Parathyroid adenoma (tissue), 2 donors: ENCODE data around the gene SORCS2.

Experiments
- H2AFZ ChIP-seq: fragments of 300-600 bp; sonication (generic); one replicate; pipeline ENCODE4 v1.7.0; 2017; ENCODE audit warnings: antibody characterized with exemption, mild to moderate bottlenecking
- H3K27ac ChIP-seq: fragments of 300-600 bp; sonication (generic); one replicate; pipeline ENCODE4 v1.7.0; 2017
- H3K27me3 ChIP-seq: fragments of 300-600 bp; sonication (generic); one replicate; pipeline ENCODE4 v1.7.0; 2017; ENCODE audit warnings: low read length; ENCODE audit not compliant: control insufficient read depth, insufficient read depth
- H3K36me3 ChIP-seq: fragments of 300-600 bp; sonication (generic); one replicate; pipeline ENCODE4 v1.7.0; 2017; ENCODE audit warnings: low read length; ENCODE audit not compliant: control insufficient read depth, insufficient read depth
- H3K4me1 ChIP-seq: fragments of 300-600 bp; sonication (generic); one replicate; pipeline ENCODE4 v1.7.0; 2017; ENCODE audit warnings: control low read depth
- H3K4me2 ChIP-seq: fragments of 300-600 bp; sonication (generic); one replicate; pipeline ENCODE4 v1.7.0; 2017; ENCODE audit warnings: low read length
- H3K4me3 ChIP-seq: fragments of 300-600 bp; sonication (generic); one replicate; pipeline ENCODE4 v1.7.0; 2017; ENCODE audit warnings: low read depth, low read length
- H3K79me2 ChIP-seq: fragments of 300-600 bp; sonication (generic); one replicate; pipeline ENCODE4 v1.7.0; 2017; ENCODE audit warnings: control low read depth
- H3K9ac ChIP-seq: fragments of 300-600 bp; sonication (generic); one replicate; pipeline ENCODE4 v1.7.0; 2017; ENCODE audit warnings: mild to moderate bottlenecking
- H3K9me3 ChIP-seq: fragments of 300-600 bp; sonication (generic); one replicate; pipeline ENCODE4 v1.7.0; 2017; ENCODE audit warnings: low read length; ENCODE audit not compliant: control insufficient read depth
- TF ChIP-seq, protein P1 (sequence below): fragments of 300-600 bp; sonication (generic); IDR thresholded peaks from one replicate; pipeline ENCODE4 v1.7.0; 2017; ENCODE audit warnings: antibody characterized with exemption, mild to moderate bottlenecking
- donor health status: primary hyperparathyroidism.

Gene SORCS2

DNA sequence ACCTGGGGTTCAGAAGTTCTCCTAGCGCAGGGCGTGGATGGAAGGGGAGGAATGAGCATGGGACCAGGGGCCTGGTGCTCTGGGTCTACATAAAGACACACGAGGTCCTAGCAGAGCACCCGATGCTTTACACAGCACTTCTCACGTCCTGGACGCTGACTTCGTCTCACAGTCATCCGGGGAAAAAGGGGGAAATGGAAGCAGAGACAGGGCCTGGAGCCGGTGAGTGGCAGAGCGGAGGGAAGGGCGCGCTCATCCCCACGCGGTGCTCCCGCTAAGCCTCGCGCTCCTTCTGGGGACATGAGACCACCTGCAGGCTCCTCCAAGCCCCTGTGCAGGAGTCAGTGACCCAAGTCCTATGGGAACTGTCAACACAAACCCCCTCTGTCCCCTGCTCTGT, 589.7 kb downstream of the SORCS2 start:
- no peaks in the 10 kb centered on the region for H3K36me3 ChIP-seq
- no peak overlapping the region for H3K9ac ChIP-seq
- no peak overlapping the region for H3K4me3 ChIP-seq
- no peak overlapping the region for H3K4me2 ChIP-seq
- no peaks in the 10 kb centered on the region for H3K27me3 ChIP-seq
- H3K79me2 ChIP-seq = no peaks in the 10 kb centered on the region
- H2AFZ ChIP-seq = no peak overlapping the region
- no peaks in the 10 kb centered on the region for H3K9me3 ChIP-seq
- TF ChIP-seq, protein P1, sequence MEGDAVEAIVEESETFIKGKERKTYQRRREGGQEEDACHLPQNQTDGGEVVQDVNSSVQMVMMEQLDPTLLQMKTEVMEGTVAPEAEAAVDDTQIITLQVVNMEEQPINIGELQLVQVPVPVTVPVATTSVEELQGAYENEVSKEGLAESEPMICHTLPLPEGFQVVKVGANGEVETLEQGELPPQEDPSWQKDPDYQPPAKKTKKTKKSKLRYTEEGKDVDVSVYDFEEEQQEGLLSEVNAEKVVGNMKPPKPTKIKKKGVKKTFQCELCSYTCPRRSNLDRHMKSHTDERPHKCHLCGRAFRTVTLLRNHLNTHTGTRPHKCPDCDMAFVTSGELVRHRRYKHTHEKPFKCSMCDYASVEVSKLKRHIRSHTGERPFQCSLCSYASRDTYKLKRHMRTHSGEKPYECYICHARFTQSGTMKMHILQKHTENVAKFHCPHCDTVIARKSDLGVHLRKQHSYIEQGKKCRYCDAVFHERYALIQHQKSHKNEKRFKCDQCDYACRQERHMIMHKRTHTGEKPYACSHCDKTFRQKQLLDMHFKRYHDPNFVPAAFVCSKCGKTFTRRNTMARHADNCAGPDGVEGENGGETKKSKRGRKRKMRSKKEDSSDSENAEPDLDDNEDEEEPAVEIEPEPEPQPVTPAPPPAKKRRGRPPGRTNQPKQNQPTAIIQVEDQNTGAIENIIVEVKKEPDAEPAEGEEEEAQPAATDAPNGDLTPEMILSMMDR = no peak
- peak overlapping the region; percentile 15 for H3K27ac ChIP-seq
- no peaks in the 10 kb centered on the region for H3K4me1 ChIP-seq

DNA sequence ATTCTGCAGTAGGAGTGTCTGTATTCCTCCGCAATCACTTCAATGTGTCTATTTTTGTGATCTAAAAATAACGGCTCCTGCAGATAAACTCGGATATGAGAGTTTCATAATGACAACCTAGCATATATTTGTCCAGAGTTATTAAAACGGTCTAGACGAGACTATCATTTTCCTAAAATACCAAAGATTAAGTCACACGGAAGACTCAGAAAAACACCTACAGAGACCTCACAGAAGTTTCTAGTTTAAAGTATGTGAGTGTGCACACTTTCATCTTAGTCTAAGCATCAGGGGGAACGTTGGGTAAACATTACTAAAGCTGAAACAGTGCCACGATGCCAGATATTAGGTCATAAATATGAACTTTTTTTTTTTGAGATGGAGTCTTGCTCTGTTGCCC, 590.4 kb downstream of the SORCS2 start:
- Histone ChIP-seq H3K36me3 (no peaks in the 10 kb centered on the region), H3K27ac (no peak overlapping the region), H3K4me3 (no peak overlapping the region), H3K9me3 (no peaks in the 10 kb centered on the region), H3K9ac (no peak overlapping the region), H2AFZ (no peak overlapping the region), H3K4me1 (no peaks in the 10 kb centered on the region), H3K79me2 (no peaks in the 10 kb centered on the region), H3K27me3 (no peaks in the 10 kb centered on the region), H3K4me2 (no peak overlapping the region)
- TF ChIP-seq, protein P1 = no peak

DNA sequence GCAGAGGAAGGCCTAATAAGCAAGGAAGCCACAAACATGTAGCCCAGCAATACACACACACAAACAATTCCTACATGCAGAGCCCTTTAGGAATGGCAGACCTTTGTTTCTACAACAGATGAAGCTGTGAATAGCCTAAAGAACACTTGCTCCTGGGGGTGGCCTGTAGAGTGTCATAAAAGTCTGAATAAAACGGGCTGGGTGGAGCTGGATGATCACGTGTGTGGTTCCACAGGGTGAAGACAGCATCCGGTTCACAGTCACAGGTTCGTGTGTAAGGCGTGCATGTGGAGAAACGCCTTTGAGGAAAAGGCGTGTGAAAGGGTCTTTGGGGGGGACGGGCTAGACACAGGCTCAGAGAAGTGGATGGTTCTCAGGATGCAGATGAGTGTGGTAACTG, 591.2 kb downstream of the SORCS2 start:
- H3K27ac ChIP-seq = no peak overlapping the region
- no peaks in the 10 kb centered on the region for H3K4me1 ChIP-seq
- no peaks in the 10 kb centered on the region for H3K79me2 ChIP-seq
- no peak overlapping the region for H3K4me2 ChIP-seq
- H3K27me3 ChIP-seq = no peaks in the 10 kb centered on the region
- no peaks in the 10 kb centered on the region for H3K9me3 ChIP-seq
- TF ChIP-seq, protein P1 = no peak
- no peak overlapping the region for H2AFZ ChIP-seq
- H3K36me3 ChIP-seq = no peaks in the 10 kb centered on the region
- H3K9ac ChIP-seq = no peak overlapping the region
- H3K4me3 ChIP-seq = no peak overlapping the region

DNA sequence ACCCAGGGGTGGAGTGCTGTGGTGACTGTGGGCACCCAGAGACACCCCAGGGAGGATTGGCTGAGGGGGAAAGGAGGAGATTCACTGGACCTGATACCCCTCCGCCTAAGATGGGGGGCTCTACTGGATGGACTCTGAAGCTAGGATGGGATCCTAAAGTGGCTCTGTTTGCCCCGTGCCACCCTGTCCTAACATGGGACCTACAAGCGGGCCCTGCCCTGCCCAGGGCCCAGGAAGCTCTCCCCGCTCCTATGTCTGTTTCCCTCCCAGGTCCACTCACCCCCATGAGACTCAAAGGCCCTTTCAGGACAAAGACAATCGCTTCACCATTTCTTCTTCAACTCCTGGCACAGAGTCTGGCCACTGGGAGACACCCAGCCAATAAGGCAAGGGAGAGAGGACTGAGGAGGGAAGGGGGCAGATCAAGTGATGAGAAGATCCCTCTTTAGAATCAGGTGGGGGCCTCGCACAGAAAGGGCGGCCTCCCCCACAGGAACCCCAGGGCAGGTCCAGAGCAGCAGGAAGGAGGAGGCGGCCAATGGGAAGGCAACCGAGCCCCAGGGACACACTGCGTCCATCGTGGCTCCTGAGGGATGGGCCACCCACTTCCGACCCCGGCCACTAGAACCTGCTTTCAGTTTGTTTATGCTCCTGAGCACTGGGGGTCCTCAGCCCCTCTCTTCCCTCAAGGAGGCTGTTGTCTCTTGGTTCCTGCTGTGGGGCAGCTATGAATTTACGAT, 592.0 kb downstream of the SORCS2 start:
- Histone ChIP-seq H3K27me3 (no peaks in the 10 kb centered on the region), H3K4me1 (no peaks in the 10 kb centered on the region), H2AFZ (no peak overlapping the region), H3K9me3 (no peaks in the 10 kb centered on the region), H3K4me2 (no peak overlapping the region), H3K27ac (no peak overlapping the region), H3K9ac (no peak overlapping the region), H3K79me2 (no peaks in the 10 kb centered on the region), H3K4me3 (no peak overlapping the region), H3K36me3 (no peaks in the 10 kb centered on the region)
- TF ChIP-seq, protein P1 = no peak

- Histone ChIP-seq H3K79me2 (no peaks in the 10 kb centered on the region), H3K9ac (no peak overlapping the region), H3K36me3 (no peaks in the 10 kb centered on the region), H3K27me3 (no peaks in the 10 kb centered on the region), H3K4me2 (no peak overlapping the region), H2AFZ (no peak overlapping the region), H3K9me3 (no peaks in the 10 kb centered on the region), H3K27ac (no peak overlapping the region), H3K4me1 (no peaks in the 10 kb centered on the region), H3K4me3 (no peak overlapping the region)
- TF ChIP-seq, protein P1 = no peak
Observed at GRCh38 chr4:7785017-7785416, 592.7 kb downstream of the SORCS2 start.
